A673 (cell line): ENCODE data around the gene OARD1. TPM values are rescaled to one million over a fixed set of nuclear protein-coding genes. Genes with fewer than 3 reads are reported as not detected.
"Not testable (repeated sequence)": the region's sequence is repeated elsewhere in the genome, so short reads cannot be mapped to it uniquely, and the experiment has no call there.

Experiments used
- BruUV-seq: library from RNA; stranded (reverse); fragments of 400-500 nt; replicated peaks from 2 replicates; lab custom pipeline; 2021; lab: Mats Ljungman, UMichigan
- CTCF ChIA-PET: fragments of 300-600 bp; sonication (Branson Sonifier 250); formaldehyde crosslinking; loops from one replicate; lab custom pipeline; 2022; ENCODE audit warnings: antibody characterized with exemption; lab: Charles Lee
- POLR2A ChIA-PET: fragments of 300-600 bp; sonication (Branson Sonifier 250); formaldehyde crosslinking; loops from one replicate; lab custom pipeline; 2022; ENCODE audit warnings: antibody characterized with exemption; ENCODE audit not compliant: low non-redundant PET; lab: Charles Lee
- DNase-seq: peaks from one replicate; pipeline ENCODE4 v3.0.0-alpha.2; 2015; ENCODE audit warnings: low spot score
- H3K27ac ChIP-seq: fragments of 200-600 bp; sonication (generic); 2 replicates; pipeline ENCODE4 v1.5.1; 2016; ENCODE audit warnings: mixed run types, low read depth, mild to moderate bottlenecking, mixed read lengths, antibody characterized with exemption, low read length; ENCODE audit not compliant: poor library complexity, severe bottlenecking
- H3K27me3 ChIP-seq: fragments of 200-600 bp; sonication (generic); replicated peaks from 2 replicates; pipeline ENCODE4 v1.6.1; 2017; ENCODE audit warnings: mixed run types, low read depth, mild to moderate bottlenecking, mixed read lengths, antibody characterized with exemption, low read length; ENCODE audit not compliant: insufficient read depth, poor library complexity
- H3K36me3 ChIP-seq: fragments of 200-600 bp; sonication (generic); 2 replicates; pipeline ENCODE4 v1.6.1; 2016; ENCODE audit warnings: mixed run types, mild to moderate bottlenecking, mixed read lengths, antibody characterized with exemption, low read length; ENCODE audit not compliant: insufficient read depth, poor library complexity, severe bottlenecking
- H3K4me1 ChIP-seq: fragments of 200-600 bp; sonication (generic); 2 replicates; pipeline ENCODE4 v1.6.1; 2017; ENCODE audit warnings: mixed run types, mild to moderate bottlenecking, mixed read lengths, antibody characterized with exemption, low read length; ENCODE audit not compliant: insufficient read depth, poor library complexity, severe bottlenecking
- H3K4me3 ChIP-seq: fragments of 200-600 bp; sonication (generic); 2 replicates; pipeline ENCODE4 v1.5.1; 2016; ENCODE audit warnings: low read depth, mixed run types, mild to moderate bottlenecking, mixed read lengths, low read length; ENCODE audit not compliant: poor library complexity, severe bottlenecking
- H3K9me3 ChIP-seq: fragments of 200-600 bp; sonication (generic); 2 replicates; pipeline ENCODE4 v1.6.1; 2016; ENCODE audit warnings: mixed run types, low read depth, mild to moderate bottlenecking, mixed read lengths, antibody characterized with exemption, low read length; ENCODE audit not compliant: poor library complexity, severe bottlenecking
- CTCF ChIP-seq: fragments of 300-800, 200-600 bp; sonication (generic); conservative IDR thresholded peaks from 2 replicates; pipeline ENCODE4 v1.5.1; 2017; ENCODE audit warnings: low read depth, mild to moderate bottlenecking, antibody characterized with exemption, low read length, moderate library complexity, mixed read lengths
- EZH2 ChIP-seq: fragments of 200-600 bp; sonication (generic); IDR thresholded peaks from 2 replicates; pipeline ENCODE4 v1.6.1; 2017; ENCODE audit warnings: borderline replicate concordance, low read depth, mild to moderate bottlenecking, mixed read lengths, antibody characterized with exemption, low read length; ENCODE audit not compliant: poor library complexity, severe bottlenecking
- intact Hi-C: fragments of 100-400 bp; cut with micrococcal nuclease; formaldehyde crosslinking; loops from one replicate; pipeline ENCODE4 v1.10.0; 2022; ENCODE audit not compliant: unreplicated experiment
- total RNA-seq: library from RNA; stranded (reverse); gene quantifications from 2 replicates; pipeline ENCODE4 v1.2.3, GENCODE V29; 2021

The OARD1 gene
- total RNA-seq, 1 experiment from 2014 or later: 27.3 TPM

GRCh38 chr6:41119508-41119907 lies 47.4 kb upstream of the OARD1 start:
- CTCF ChIA-PET: no interaction called here
- intact Hi-C loops: no loop called here

GRCh38 chr6:41115027-41115426 lies 42.9 kb upstream of the OARD1 start:
- H3K9me3 ChIP-seq, POLR2A ChIA-PET: not testable (repeated sequence)

More at GRCh38 chr6:41119508-41119907, 47.4 kb upstream of the OARD1 start:
- Histone ChIP-seq H3K4me1 (no peaks in the 10 kb centered on the region), H3K27me3 (no peaks in the 10 kb centered on the region), H3K4me3 (no peak overlapping the region), H3K9me3 (no peaks in the 10 kb centered on the region), H3K36me3 (no peaks in the 10 kb centered on the region), H3K27ac (no peak overlapping the region)
- no peak for TF ChIP-seq CTCF
- no peak for TF ChIP-seq EZH2
- POLR2A ChIA-PET: no interaction called here
- BruUV-seq: no TSS peak
- DNase-seq: no peak

GRCh38 chr6:41111017-41111416 lies 38.9 kb upstream of the OARD1 start:
- Histone ChIP-seq H3K27ac (no peak overlapping the region), H3K27me3 (no peaks in the 10 kb centered on the region), H3K4me1 (no peaks in the 10 kb centered on the region), H3K36me3 (no peaks in the 10 kb centered on the region), H3K4me3 (no peak overlapping the region), H3K9me3 (no peaks in the 10 kb centered on the region)
- POLR2A ChIA-PET: no interaction called here
- TF ChIP-seq EZH2: no peak
- TF ChIP-seq CTCF: no peak
- intact Hi-C loops: no loop called here
- CTCF ChIA-PET: no interaction called here
- BruUV-seq: no TSS peak
- DNase-seq: no peak

More at GRCh38 chr6:41115027-41115426, 42.9 kb upstream of the OARD1 start:
- H3K4me3 ChIP-seq, intact Hi-C loops, H3K27me3 ChIP-seq, H3K27ac ChIP-seq, DNase-seq, H3K36me3 ChIP-seq, BruUV-seq, H3K4me1 ChIP-seq: not testable (repeated sequence)
- CTCF ChIA-PET: interaction anchor here (0.6 kb wide), 1 partner anchor 110 kb away, joined by 5 read pairs; no protein-coding TSS in a partner anchor

GRCh38 chr6:41103847-41104246 lies 31.7 kb upstream of the OARD1 start:
- BruUV-seq: no TSS peak
- no peak overlapping the region for H3K4me3 ChIP-seq
- POLR2A ChIA-PET: no interaction called here
- no peak for DNase-seq
- peaks cover 17% of the 10 kb centered on the region for H3K36me3 ChIP-seq
- intact Hi-C loops: no loop called here
- no peaks in the 10 kb centered on the region for H3K27me3 ChIP-seq
- H3K4me1 ChIP-seq: no peaks in the 10 kb centered on the region
- no peak overlapping the region for H3K27ac ChIP-seq
- CTCF ChIA-PET: no interaction called here
- TF ChIP-seq CTCF: no peak
- TF ChIP-seq EZH2: no peak
- no peaks in the 10 kb centered on the region for H3K9me3 ChIP-seq
